Non-pigmented ciliary epithelial cell (primary cell): ENCODE results near the gene BCAR3.
"Not testable (repeated sequence)": the region's sequence is repeated elsewhere in the genome, so short reads cannot be mapped to it uniquely, and the experiment has no call there.

ENCODE experiments used
- DNase-seq: peaks from one replicate; pipeline ENCODE4 v3.0.0-alpha.2; 2010; ENCODE audit warnings: low read depth

Gene BCAR3

DNA sequence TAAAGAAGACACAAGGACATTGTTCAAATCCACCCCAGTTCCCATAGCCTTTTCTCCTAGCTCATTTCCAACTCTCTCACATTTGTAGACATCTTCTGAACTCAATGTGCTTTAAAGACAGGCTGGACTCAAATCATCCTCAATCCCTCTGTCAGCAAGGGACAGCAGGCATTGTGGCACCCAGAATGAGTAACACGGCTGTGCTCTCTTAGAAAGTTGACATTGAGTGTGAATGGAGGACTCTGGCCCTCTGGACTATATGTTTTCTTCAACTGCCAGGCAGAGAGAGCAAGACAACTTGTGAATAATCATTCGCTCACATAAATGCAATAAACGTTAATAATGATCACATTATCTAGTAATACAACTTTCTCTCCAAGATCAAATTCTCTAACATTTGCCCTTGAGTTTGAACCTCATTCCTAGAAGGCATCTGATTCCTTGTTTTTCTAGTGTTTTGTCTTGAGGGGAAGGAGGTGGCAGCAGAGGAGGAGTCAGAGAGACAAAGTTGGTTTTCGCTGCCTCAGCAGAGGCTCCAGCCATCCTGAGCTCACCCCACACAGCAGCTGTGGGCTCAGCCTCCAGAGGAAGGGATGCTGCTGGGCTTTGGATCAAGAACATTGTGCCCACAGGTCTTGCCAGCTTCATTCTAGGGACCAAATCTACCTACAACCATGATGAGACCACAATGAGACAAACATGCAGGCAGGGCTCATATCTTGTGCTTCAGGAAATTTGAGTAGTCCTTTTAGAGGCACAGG lies 85.1 kb downstream of the BCAR3 start:
- no peak for DNase-seq

DNA sequence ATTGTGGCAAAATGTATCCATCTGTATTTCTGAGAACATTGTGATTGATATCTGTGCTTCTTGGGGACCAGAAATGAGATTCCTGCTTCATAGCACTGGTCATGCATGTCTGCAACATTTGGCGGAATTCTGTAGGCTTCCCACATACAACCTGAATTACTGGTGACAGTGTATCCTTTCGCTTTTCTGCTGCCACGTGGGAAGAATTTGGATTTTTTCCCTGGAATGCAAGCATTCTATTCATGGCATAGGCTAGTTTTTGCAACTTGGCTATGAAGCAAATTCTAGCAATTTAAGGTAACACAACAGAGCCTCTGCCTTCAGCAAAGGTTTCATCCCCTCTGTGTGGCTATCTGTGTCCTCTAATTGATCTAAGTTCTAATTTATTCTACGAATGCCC lies 85.9 kb downstream of the BCAR3 start:
- no peak for DNase-seq

DNA sequence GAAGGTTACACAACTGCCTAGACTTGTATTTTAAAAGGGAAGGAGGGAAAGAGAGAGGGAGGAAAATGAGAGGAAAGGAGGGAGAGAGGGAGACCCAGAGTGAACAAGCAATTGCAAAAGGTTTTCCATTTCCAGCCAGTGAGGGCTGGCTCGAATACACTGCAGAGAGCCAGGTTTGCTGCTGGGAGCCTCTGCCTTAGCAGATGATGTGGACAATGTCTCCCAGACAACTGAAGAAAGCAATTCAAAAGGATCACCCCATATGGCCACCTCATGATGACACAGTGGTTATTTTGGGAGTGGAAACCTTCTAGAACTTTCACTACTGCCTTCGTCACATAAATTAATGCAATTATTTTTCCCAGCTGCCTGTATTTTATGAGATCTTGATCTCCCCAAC lies 86.4 kb downstream of the BCAR3 start:
- DNase-seq, result no peak

DNA sequence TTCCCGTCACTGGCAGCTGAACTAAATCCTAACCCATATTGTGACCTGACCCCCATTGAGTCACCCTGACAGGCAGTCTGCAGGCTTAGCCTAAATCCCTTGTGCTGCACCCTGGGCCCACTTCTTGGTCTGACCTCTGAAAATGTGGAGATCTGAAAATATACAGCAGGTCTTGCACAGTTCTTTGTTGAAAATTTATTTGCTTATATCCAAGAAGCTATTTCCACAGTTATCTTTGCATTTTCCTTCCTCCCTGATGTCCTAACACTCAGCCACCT lies 87.1 kb downstream of the BCAR3 start:
- no peak for DNase-seq

DNA sequence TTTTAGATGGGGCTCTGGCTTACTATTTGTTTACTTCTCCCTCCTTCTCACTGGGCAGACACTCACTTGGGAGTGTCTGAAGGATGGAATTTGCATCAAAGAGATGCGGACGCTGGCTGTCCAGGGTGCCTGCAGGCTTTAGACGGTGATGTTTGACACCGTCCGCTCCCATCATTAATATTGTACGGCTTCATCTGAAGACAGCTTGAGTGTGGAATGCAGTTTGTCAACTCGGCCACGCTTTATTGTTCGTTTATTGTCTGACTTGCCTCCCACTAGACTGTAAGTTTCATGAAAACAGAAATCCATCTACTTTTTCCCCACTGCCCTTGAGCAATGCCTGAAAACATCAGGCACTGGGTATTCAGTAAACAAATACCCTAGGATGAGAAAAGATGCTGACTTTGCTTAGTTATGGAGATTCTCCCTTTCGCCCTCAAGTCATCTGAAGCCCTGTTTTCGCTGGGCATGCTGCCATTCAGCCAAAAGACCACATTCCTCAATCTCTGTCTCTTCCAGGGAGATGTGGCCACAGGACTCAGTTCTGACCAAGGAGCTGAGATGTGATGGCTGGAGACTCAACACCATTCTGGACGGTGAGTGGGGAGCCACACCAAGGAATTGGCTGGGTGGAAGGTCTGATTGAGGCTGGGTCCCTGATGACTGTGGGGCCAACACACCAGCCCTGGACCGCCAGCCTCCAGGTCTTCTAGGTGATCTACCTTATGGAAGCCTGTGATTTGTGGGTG lies 87.6 kb downstream of the BCAR3 start:
- DNase-seq, result no peak

DNA sequence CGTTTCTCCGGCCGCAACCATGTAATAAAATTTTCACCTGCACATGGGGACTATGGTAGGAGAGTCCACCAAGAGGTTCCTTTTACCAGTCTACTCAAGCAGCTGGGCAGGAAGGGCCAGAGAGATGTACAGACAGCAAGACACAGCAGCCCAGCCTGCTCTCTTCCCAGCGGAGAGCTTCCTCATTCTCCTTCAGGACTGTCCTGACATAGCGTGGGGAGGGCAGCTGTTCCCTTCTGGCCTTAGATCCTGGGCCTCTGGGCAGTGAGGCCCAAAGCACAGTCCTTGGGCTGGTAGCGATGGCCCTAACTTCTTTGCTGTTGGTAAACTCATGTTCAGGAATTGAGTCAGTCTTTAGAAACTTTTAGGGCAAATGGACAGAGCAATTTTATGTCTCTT lies 89.1 kb downstream of the BCAR3 start:
- no peak for DNase-seq

DNA sequence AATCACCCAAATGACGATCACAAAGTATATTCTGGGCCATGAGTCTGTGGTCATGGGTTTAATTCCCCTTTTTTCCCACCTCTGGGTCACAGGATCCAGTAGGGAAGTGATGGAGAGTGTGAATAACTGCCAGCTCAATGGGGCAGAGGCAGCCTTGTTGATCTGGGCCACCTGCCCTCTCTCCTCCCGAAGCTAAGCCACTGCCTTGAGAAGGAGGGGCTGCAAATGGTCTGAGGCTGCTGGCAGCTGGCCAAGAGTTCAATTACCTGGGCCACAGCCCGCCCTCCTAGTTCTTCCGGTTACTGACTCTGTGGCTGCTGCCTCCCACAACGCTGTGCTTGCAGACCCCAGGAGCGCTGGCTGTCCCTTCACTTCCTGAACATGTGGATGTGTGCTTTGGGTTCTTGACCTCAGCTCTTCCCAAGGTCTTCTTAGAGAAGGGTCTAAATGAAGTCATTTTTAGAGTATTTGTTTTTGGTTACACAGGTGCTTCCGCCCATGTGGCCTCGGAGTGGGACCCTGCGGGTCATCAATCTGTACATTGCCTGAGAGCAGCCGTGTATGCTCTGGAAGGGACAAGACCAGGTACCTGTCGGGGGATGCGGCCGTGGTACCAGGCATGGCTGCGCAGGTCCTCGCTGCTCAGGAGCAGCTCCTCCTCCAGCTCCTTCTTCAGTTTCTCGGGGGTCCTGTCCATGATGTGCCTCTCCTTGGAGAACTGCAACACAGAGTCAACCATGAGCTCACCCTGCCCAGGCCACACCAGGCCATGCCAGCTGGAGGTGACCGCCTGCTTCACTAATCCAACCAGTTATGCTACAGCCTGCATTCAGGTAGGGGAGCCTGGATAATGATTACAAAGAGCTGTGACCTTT lies 89.7 kb downstream of the BCAR3 start:
- DNase-seq, result no peak

DNA sequence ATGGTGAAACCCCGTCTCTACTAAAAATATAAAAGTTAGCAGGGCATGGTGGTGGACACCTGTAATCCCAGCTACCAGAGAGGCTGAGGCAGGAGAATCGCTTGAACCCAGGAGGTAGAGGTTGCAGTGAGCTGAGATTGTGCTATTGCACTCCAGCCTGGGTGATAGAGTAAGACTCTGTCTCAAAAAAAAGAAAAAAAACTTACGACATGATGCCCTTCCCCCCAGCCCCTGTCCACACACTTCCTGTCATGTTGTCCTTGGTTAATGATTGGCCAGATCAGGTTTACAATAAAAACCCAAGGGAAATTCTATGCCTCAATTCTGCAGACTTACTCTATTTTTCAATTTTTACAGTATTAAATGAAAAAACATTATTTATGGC lies 90.4 kb downstream of the BCAR3 start:
- DNase-seq, result not testable (repeated sequence)

DNA sequence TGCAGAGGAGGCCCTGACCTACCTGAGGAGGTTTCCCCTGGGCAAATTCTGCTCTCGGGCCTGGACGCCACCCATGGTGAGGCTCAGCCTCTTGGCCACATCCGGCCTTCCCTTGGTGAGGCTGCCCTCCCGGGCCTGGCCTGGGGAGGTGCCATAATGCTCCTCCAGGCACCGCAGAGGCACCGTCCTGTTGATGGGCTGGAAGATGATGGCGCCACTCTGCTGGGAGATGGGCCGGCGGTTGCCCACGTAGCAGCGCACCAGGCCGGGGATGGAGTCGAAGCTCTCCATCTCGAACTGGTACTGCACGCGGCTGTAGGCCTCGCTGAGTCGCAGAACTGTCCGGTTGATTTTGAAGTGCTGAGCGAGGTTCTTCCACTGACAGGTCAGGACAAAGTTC lies 92.7 kb downstream of the BCAR3 start:
- no peak for DNase-seq

DNA sequence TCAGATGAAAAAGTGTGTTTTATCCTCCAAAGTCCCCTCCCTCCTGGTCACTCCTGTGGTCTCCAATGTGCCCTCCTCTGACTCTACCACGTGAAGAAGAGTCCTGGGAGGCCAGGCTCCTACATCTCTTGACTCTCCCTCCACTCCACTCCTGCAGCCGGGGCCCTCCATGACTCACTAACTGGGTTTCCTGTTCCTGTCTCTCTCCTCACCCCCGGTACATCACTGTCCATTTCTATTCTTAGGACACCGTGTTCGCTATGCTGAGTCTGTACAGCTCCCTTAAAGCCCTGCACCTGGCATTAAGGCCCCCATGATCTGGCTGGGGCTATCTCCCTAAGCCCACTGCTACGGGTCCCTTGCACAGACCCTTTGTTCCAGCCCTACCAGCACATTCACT lies 93.4 kb downstream of the BCAR3 start:
- peak; percentile 38 for DNase-seq

DNA sequence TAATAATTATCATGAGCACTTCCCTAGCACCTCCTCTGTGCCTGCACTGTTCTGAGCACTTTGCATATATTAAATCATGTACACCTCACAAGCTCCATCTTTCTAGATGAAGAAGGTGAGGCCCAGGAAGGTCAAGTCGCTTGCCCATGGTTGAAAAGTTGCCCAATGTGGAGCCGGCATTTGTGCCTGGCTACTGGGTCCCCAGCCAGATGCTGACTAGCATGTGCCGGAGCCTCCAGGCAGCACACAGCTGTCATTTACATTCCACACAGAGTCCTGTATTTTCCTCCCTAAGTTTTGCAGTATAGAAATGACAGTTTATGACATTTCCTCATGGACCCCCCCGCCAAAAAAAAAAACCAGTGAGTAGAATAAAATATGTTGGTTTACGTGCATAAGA lies 94.3 kb downstream of the BCAR3 start:
- no peak for DNase-seq

DNA sequence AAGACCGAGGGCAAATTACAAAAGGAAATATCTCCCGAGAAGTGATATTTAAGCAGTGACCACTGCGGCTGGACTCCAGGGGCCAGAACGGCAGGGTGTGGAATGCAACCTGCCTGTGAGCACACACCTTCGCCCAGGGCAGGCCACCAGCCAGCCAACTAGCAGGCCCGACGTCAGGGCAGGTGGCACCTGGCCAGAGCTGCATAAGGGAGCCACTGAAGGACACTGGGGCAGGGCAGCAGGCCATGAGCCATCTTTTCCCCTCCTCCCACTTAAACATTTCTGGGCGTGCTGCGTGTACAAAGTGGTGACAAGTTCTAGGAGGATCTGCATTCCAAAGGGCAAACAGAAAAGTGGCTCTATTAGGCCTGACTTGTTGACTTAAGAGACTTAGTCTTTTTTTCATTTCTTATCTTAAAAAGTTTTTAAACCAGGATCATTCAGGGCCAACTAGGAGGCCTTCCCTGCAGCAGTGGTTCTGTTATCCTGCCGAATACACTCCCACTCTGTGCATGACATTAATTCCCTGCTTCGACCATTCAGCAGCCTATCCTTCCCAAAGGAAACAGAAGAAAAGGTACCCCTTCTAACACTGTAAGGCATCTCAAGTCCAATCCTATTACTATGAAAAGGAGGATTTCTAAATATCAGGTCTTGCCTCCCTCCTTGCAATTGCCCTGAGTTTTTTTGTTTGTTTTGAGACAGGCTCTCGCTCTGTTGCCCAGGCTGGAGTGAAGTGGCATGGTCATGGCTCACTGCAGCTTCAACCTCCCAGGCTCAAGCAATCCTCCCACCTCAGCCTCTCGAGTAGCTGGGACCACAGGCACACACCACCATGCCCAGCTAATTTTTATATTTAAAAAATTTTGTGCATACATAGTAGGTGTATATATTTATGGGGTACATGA lies 96.3 kb downstream of the BCAR3 start:
- no peak for DNase-seq

DNA sequence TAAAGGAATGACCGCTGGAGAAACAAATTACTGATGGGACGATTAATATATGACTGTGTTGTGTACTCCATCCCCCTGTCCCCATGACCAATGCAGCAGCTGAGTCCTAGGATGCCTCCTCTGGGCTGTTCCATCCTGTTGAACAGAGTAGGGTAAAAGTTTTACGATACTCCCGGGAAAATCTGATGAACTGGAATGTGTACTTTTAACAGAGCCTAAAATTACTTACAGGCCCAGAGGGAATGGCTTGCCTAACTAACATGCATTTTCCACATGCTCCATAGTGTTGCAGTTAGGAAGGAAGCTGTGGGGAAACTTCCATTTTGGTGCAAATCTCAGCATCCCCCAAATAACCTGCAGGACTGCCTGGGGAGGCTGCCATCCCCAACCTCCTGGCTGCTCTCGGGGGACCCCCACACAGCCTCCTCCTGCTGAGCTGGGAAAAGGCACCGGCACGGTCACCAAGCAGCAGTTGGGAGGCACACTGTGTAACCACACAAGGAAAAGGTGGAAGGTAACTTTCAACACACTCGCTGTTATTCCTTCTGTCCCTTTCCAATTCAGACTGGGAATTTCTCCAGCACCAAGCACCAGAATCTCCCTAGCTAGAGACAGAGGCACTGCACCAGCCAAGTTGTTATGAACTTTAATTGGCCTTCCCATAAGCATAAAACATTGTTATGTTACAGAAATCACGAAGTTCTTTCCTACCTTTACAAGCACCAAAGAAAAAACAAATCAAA lies 97.2 kb downstream of the BCAR3 start:
- no peak for DNase-seq

DNA sequence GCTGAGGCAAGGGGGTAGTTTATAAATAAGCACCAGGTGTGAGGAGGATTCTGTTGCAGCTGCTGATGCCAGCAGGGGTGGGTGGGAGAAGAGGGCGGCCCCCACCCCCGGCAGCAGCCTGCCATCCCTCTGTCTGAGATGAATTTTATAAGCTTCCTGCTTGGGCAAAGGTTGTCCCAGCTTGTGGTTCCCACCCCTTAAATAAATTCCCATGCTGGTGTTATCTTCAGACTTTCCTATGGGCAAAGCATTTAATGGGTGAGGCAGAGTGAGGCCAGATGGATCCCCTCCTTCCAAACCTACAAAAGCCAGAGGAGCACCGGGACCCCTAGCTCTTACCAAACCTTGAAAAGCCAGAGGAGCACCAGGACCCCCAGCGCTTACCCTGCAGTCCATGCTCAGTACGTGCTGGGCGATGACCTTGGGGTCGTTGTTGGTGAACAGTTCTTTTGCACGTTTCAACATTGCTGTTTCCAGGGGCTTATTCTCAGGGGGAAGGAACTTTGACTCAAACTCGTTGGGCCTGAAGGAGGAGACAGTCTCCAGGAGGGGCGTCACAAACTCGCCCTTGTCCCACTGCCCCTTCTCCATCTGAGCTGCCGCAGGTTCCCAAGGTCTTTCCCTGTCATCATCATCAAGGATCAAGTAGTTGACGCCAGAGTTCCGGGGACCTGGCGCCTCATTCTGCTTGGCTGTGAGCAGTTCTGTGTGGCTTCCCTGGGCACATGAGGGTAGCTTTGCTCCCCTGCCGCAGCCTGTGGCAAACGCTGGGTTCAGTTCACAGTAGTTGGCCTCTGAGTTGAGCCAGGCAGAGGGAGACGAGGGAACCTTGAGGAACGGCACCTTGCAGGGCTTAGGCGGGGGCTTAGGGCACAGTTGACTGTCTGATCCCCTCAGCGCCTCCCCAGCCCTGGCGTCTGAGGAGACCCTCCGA lies 99.5 kb downstream of the BCAR3 start:
- DNase-seq, result no peak

DNA sequence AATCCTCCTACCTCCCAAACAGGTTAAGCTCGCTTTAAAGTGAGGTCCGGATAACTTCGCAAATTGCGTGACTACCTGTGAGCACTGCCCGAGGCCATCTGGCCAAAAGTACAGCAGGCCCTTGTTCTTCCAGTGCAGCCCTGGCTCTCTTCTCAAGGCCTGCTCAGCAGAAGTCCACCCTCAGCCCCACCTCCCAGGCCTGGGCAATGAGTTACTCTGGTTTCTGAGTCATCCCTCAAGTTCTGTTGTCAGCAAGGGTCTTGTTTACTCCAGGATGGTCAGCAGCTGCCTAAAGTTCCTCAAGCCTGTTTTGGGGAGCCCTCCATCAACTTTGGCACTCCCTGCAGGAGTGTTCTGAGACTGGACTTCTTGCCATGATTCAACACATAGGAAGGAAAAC lies 101.7 kb downstream of the BCAR3 start:
- DNase-seq, result peak; percentile 67

DNA sequence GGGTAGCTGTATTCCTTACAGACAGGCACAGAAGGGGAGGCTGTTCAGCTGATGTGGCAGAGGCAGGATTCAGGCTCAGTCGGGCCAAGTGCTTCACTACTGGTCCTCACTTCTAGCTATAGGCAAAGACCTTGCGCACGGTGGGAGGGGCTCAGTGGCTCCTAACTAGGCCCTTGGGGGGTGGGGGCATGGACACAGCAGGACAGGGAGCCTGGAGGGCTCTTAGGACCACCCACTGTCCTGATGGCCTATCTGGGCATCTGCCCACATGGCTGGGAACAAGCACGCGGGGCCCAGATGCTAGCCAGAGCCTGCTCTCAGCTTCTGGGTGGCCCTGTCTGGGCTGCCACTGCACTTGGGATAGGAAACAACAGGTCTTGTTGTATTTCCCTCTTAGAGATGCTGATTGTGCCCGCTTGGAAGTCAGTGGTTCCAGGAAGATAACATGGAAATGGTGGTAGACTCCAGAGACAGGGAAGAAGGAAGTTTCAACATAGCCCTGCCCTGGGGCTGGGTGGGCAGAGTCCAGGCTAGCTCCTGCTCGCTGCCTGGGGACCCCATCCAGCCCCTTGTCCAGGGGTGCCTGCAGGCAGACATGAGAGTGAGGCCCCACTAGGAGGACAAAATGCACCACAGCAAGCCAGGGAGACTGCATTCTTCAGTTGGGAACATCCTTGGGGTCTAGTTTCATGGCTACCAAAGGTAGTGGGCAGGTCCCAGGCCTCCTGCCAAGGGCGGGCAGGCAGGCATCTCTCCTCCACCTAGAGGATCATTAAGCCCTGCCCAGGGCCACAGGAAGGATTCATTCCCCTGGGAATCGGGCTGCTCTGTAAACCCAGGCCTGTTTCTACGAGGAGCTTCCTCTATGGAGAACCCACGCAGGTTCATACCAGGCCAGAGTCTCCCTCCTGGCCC lies 102.5 kb downstream of the BCAR3 start:
- DNase-seq, result no peak

DNA sequence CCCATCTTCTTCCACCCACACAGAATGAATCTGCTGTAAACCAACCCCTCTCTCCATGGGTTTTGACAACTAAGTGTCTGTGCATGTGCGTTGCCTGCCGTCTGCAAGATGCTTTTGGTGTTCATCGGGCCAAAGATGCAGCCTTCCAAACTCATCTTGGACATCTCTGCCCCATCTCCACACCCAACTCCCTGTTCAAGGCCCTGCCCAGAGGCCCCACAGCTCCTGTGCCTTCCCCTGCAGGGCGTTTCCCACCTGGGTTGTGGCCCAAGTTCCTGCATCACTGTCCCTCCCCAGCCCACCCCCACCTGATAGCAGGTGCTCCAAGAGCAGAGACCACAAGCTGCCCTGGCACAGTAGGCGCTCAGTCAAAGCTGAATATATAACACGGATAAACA lies 103.2 kb downstream of the BCAR3 start:
- no peak for DNase-seq

DNA sequence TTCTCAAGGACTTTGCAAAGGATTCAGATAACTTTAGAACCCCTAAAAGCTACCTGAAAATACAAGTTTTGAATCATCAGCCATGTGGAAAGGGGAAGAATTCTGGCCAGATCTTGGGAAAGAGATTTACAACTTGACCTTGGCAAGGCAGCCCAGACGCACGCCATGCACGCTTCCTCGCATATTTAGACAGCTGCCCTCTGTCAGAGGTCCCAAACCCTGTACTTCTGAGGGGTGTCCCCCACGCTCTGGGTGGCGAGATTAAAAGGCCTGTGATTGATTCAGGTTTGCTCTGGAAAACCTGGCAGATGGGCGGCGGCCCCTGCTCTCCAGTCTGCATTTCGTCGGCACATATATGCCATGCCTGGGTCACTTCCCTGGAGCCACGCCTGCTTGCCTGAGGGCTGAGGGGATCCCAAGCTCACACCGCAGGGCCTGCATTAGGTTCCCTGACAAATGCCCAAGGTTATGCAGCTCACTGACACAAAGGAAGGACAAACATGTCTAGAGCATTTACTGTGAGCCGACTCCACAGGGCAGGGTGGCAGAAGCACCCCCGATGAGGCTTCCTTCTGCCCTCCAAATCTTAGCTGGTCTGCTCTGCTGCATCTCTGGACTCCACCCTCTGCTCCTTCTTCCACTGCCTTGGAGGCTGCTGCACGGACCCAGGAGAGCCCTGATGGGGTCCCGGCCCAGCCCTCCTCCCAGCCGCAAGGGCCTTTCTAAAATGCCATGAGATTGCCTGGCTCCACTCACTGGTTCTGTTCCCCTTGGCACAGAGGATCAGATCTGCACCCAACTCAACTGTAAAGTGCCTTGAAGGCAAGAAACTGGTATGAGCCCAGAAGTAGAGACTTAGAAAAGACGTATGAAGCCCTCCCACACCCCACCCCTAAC lies 103.9 kb downstream of the BCAR3 start:
- no peak for DNase-seq
